ENCODE results near the gene ARF1. TPM values are rescaled to one million over a fixed set of nuclear protein-coding genes. Genes with fewer than 3 reads are reported as not detected.

ARF1 gene
- total and polyA plus RNA-seq, 2 of the 13 experiments (the other 11 are each of a cell fraction or from before 2014, with no cell fraction given): 186 to 327 TPM

DNA sequence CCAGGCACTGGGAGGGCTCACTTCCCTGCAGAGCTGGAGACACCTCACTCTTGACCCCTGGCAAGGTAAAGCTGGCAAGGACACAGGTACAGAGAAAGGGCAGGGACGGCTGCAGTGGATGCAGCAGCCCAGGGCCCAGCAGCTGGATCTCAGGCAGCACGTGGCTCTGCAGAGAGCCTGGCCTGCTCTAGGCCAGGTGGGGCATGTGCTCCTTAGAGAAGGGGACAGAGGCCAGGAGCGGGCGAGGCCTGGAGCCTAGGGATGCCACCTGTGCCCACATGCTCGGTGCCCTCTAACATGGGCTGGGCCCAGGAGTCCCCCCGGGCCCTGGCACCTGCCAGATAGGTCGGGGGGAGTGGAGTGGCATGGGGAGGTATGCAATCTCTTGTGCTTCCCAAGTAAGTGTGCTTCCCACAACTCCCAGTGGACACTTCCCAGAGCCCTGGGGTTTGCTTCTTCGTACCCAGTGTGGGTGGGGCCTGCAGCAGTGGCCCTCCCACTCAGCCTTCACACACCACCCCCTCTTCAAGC lies 45.7 kb upstream of the ARF1 start:
- ATAC-seq (peak; percentile 54; the same call in 2 of the 3 replicates), DNase-seq (ENCODE audit: low spot score) (no peak), FAIRE-seq (no peak)
- Histone ChIP-seq H3K36me3 (replicated peaks in 1 of 2; ENCODE audit: control insufficient read depth in 1 of 2, insufficient read depth in 2 of 2, low read length in 2 of 2) (no peaks in the 10 kb centered on the region), H3K79me2 (ENCODE audit: insufficient read depth, low read length) (no peaks in the 10 kb centered on the region), H2AFZ (ENCODE audit: low read length) (no peak overlapping the region), H3K9ac (ENCODE audit: insufficient read depth, low read depth, low read length) (no peak overlapping the region), H3K27me3 (ENCODE audit: control insufficient read depth in 1 of 2, insufficient read depth in 2 of 2, low read length in 2 of 2) (peaks cover 3 to 46% of the 10 kb centered on the region in 2 experiments; a peak in 4 of 5 replicates), H3K4me3 (replicated peaks in 1 of 3; ENCODE audit: insufficient read depth in 1 of 3, low read depth in 2 of 3, low read length in 3 of 3) (no peak overlapping the region), H3K4me1 (ENCODE audit: insufficient read depth, low read length) (no peaks in the 10 kb centered on the region), H4K20me1 (ENCODE audit: insufficient read depth, low read length) (no peaks in the 10 kb centered on the region), H3K4me2 (ENCODE audit: low read depth, low read length) (no peak overlapping the region), H3K9me3 (ENCODE audit: low read length) (no peaks in the 10 kb centered on the region), H3K27ac (ENCODE audit: extremely low read length, insufficient read depth, low read length) (no peak overlapping the region)
- BruUV-seq (replicated peaks): no TSS peak
- in situ Hi-C loops (cut with HindIII; ENCODE audit: extremely low pct_ligation_motif_present, low pct_unique_long_range_greater_than_20kb) (no loop called here), intact Hi-C loops (cut with micrococcal nuclease; ENCODE audit: unreplicated experiment) (no loop called here)
- TF ChIP-seq SP4 (CRISPR knock-in tag; IDR thresholded peaks at IDR 0.05) (no peak), FOXK2 (IDR thresholded peaks at IDR 0.05) (no peak), ARNT (IDR thresholded peaks at IDR 0.05) (no peak), ZNF296 (CRISPR knock-in tag; conservative IDR thresholded peaks at IDR 0.05) (no peak), ZNF572 (CRISPR knock-in tag; IDR thresholded peaks at IDR 0.05) (no peak), ZNF891 (CRISPR knock-in tag; IDR thresholded peaks at IDR 0.05) (no peak), DMAP1 (CRISPR knock-in tag; IDR thresholded peaks at IDR 0.05) (no peak), SETDB1 (CRISPR knock-in tag; IDR thresholded peaks at IDR 0.05; ENCODE audit: borderline replicate concordance) (no peak), POLR2AphosphoS2 (IDR thresholded peaks at IDR 0.05; ENCODE audit: low read depth, low read length) (no peak), ZNF564 (CRISPR knock-in tag; IDR thresholded peaks at IDR 0.05) (no peak), ZNF282 (IDR thresholded peaks at IDR 0.05; ENCODE audit: partially characterized antibody) (no peak), ZKSCAN5 (CRISPR knock-in tag; IDR thresholded peaks at IDR 0.05) (no peak), ZFYVE20 (CRISPR knock-in tag; IDR thresholded peaks at IDR 0.05; ENCODE audit: borderline replicate concordance, low read depth) (no peak), ZNF543 (CRISPR knock-in tag; IDR thresholded peaks at IDR 0.05) (no peak), U2AF2 (IDR thresholded peaks at IDR 0.05; ENCODE audit: low read depth, low read length) (no peak), RBAK (CRISPR knock-in tag; IDR thresholded peaks at IDR 0.05) (no peak), YEATS2 (CRISPR knock-in tag; IDR thresholded peaks at IDR 0.05; ENCODE audit: borderline replicate concordance) (no peak), WIZ (CRISPR knock-in tag; IDR thresholded peaks at IDR 0.05) (no peak)
- TF ChIP-seq, protein P1, sequence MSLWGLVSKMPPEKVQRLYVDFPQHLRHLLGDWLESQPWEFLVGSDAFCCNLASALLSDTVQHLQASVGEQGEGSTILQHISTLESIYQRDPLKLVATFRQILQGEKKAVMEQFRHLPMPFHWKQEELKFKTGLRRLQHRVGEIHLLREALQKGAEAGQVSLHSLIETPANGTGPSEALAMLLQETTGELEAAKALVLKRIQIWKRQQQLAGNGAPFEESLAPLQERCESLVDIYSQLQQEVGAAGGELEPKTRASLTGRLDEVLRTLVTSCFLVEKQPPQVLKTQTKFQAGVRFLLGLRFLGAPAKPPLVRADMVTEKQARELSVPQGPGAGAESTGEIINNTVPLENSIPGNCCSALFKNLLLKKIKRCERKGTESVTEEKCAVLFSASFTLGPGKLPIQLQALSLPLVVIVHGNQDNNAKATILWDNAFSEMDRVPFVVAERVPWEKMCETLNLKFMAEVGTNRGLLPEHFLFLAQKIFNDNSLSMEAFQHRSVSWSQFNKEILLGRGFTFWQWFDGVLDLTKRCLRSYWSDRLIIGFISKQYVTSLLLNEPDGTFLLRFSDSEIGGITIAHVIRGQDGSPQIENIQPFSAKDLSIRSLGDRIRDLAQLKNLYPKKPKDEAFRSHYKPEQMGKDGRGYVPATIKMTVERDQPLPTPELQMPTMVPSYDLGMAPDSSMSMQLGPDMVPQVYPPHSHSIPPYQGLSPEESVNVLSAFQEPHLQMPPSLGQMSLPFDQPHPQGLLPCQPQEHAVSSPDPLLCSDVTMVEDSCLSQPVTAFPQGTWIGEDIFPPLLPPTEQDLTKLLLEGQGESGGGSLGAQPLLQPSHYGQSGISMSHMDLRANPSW (CRISPR knock-in tag; IDR thresholded peaks at IDR 0.05; ENCODE audit: borderline replicate concordance): no peak
- TF ChIP-seq, protein P2, sequence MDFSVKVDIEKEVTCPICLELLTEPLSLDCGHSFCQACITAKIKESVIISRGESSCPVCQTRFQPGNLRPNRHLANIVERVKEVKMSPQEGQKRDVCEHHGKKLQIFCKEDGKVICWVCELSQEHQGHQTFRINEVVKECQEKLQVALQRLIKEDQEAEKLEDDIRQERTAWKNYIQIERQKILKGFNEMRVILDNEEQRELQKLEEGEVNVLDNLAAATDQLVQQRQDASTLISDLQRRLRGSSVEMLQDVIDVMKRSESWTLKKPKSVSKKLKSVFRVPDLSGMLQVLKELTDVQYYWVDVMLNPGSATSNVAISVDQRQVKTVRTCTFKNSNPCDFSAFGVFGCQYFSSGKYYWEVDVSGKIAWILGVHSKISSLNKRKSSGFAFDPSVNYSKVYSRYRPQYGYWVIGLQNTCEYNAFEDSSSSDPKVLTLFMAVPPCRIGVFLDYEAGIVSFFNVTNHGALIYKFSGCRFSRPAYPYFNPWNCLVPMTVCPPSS (IDR thresholded peaks at IDR 0.05): no peak
- 24% methylated on average over 2 of the region's 8 CpGs for WGBS (ENCODE audit: low lambda C conversion rate)
- ChIA-PET CTCF (ENCODE audit: low intra/inter-chr PET ratio, low total read pairs) (no interaction called here), POLR2A (no interaction called here)
